A673 (cell line): ENCODE results near the gene FGF22.

Experiments
- CTCF ChIP-seq: fragments of 300-800, 200-600 bp; sonication (generic); conservative IDR thresholded peaks from 2 replicates; pipeline ENCODE4 v1.5.1; 2017; ENCODE audit warnings: low read depth, mild to moderate bottlenecking, antibody characterized with exemption, low read length, moderate library complexity, mixed read lengths
- EZH2 ChIP-seq: fragments of 200-600 bp; sonication (generic); IDR thresholded peaks from 2 replicates; pipeline ENCODE4 v1.6.1; 2017; ENCODE audit warnings: borderline replicate concordance, low read depth, mild to moderate bottlenecking, mixed read lengths, antibody characterized with exemption, low read length; ENCODE audit not compliant: poor library complexity, severe bottlenecking

- TF ChIP-seq CTCF = no peak
- TF ChIP-seq EZH2 = no peak
Measured at GRCh38 chr19:651114-651818, 11.6 kb downstream of the FGF22 start.
